VCaP (cell line): ENCODE data around the gene PTGER2.

Source experiments
- H3K27ac ChIP-seq: fragments of 450-650 bp; 2 replicates; pipeline ENCODE4 v1.5.1; 2017
- TF ChIP-seq, protein P1 (sequence below): fragments of 450-650 bp; conservative IDR thresholded peaks from 2 replicates; pipeline ENCODE4 v1.5.1; 2017; ENCODE audit warnings: mild to moderate bottlenecking, moderate library complexity

The PTGER2 gene

DNA sequence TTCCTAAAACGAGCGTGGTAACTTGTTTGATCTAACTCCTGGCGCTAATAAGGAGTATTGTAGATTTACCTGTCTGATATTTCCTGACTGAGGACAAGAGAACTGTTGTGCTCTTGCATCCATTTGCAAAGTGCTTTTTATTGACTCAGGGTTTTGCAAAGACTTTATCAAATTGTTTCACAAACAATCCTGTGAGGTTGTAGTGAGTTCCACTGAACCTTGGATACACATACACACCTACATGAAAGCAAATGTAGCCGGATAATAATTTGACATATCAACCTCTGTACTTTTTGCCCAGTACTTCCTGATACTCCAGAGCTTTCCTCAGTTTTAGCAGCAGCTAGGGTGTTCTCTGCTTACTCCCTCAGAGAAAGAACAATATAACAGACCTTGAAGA lies 6.7 kb upstream of the PTGER2 start:
- H3K27ac ChIP-seq: peak overlapping the region; percentile 65
- TF ChIP-seq, protein P1, sequence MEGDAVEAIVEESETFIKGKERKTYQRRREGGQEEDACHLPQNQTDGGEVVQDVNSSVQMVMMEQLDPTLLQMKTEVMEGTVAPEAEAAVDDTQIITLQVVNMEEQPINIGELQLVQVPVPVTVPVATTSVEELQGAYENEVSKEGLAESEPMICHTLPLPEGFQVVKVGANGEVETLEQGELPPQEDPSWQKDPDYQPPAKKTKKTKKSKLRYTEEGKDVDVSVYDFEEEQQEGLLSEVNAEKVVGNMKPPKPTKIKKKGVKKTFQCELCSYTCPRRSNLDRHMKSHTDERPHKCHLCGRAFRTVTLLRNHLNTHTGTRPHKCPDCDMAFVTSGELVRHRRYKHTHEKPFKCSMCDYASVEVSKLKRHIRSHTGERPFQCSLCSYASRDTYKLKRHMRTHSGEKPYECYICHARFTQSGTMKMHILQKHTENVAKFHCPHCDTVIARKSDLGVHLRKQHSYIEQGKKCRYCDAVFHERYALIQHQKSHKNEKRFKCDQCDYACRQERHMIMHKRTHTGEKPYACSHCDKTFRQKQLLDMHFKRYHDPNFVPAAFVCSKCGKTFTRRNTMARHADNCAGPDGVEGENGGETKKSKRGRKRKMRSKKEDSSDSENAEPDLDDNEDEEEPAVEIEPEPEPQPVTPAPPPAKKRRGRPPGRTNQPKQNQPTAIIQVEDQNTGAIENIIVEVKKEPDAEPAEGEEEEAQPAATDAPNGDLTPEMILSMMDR: no peak

DNA sequence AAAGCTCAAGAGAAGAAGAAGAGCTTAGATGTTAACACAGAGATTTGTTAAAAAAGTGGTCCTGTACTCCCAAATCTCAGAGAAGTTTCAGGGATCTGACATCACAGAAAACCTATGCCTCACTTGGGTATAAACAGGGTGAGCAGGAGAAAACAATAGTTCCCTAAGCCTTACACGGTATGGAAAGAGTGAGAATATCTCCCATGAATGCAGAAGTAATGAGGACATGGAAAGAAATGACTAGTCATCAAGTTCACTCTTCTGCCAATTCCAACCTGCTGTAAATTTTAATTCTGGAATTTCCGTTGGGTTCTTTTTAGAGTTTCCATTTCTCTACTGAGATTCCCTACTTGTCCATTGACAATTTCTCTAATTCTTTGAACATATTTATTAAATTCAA lies 6.2 kb upstream of the PTGER2 start:
- TF ChIP-seq, protein P1: no peak
- peak overlapping the region; percentile 65 for H3K27ac ChIP-seq

DNA sequence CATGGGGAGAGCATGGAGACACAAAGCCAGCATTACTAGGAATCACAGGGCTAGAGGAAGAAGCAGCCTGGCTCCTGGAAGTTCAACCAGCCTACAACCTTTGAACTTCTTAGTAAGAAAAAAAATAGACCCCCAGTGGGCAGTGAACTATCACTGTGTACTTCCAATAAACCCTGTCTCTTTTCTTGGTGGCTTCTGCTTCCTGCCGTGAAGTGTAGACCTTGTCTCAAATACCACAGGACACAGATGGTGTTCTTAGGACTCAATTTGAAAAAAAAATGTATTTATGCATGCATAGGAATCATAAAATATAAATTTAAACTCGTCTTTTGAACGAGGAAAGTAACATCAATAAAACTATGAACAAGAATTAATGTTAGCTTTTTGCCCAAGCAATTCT lies 3.6 kb upstream of the PTGER2 start:
- no peak overlapping the region for H3K27ac ChIP-seq

DNA sequence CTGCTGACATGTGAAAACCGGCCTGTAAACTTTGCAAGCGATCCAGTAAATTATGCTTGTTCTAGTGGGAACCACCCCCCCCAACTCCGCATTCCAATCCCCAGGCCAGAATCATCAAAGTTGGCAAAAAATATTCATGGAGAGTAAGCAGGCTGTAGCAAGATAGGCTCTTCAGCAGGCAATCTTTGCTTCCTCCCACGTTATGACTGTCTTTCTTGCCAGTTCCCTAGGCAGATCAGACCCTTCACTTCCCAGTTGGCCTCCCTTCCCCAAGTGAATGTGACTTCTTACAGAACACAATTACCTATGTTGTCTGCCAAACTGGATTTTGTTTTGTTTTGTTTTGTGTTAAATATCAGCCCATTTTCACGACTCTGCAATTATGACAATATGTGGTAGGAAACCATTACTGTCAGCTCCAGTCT lies 1.2 kb upstream of the PTGER2 start:
- peak overlapping the region; percentile 66; the same call in 1 of the 2 replicates for H3K27ac ChIP-seq
- TF ChIP-seq, protein P1: no peak

More for the DNA sequence above, 3.6 kb upstream of the PTGER2 start:
- TF ChIP-seq, protein P1: no peak

DNA sequence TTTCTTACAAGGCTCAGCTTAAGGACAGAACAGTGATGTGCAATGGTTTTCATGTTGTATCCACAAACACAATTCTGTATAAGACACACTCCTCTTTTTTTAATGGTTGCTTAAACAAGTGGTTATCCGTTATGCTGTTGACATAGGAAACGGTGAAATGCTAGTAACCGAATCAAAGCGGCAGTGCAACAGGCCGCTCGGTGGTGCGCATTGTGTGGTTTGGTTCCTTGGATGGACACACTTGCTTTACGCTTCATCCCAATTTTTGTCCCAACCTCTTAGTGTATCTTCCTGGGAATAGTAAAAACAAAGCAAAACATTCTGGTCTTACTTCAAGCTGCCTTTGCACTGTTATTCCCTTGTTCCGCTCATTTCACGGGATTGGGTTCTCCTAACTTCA lies 650 bp upstream of the PTGER2 start:
- H3K27ac ChIP-seq: peak overlapping the region; percentile 66
- TF ChIP-seq, protein P1: no peak

DNA sequence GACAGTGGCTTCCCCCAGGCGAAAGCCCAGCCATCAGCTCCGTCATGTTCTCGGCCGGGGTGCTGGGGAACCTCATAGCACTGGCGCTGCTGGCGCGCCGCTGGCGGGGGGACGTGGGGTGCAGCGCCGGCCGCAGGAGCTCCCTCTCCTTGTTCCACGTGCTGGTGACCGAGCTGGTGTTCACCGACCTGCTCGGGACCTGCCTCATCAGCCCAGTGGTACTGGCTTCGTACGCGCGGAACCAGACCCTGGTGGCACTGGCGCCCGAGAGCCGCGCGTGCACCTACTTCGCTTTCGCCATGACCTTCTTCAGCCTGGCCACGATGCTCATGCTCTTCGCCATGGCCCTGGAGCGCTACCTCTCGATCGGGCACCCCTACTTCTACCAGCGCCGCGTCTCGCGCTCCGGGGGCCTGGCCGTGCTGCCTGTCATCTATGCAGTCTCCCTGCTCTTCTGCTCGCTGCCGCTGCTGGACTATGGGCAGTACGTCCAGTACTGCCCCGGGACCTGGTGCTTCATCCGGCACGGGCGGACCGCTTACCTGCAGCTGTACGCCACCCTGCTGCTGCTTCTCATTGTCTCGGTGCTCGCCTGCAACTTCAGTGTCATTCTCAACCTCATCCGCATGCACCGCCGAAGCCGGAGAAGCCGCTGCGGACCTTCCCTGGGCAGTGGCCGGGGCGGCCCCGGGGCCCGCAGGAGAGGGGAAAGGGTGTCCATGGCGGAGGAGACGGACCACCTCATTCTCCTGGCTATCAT lies 663 bp downstream of the PTGER2 start:
- TF ChIP-seq, protein P1: no peak

DNA sequence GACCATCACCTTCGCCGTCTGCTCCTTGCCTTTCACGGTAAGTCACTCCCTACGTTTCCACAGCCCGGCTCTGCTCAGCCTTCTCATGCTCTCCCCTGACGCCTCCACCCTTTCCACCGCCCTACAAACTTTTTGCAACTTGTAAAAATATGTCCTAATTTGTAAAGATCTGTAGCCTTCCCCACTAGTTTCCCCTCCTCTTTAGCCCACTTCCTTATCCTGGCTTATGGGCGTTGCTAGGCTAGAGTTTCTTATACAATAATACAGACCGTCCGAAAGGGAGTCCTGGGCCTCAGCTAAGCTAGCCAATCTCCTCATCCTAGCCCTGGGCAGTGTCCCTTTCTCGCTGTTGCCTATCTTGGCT lies 1.2 kb downstream of the PTGER2 start:
- peak overlapping the region; percentile 66; the same call in 1 of the 2 replicates for H3K27ac ChIP-seq
- TF ChIP-seq, protein P1: no peak

More for the DNA sequence above, 663 bp downstream of the PTGER2 start:
- H3K27ac ChIP-seq: peak overlapping the region; percentile 66; the same call in 1 of the 2 replicates
